ENCODE results near the gene TELO2.

GRCh38 chr16:1503110-1503955 is 10.2 kb downstream of the TELO2 start:
- TF ChIP-seq CTCF (IDR thresholded peaks at IDR 0.05) (no peak), POLR2A (IDR thresholded peaks at IDR 0.05) (no peak)

Data from Peyer's patch (tissue), 4 donors.